Activated CD4-positive, alpha-beta T cell treated with anti-CD3 and anti-CD28 coated beads, Interleukin-2, amount 50 U/mL, for 16 hours (primary cell): ENCODE measurements around the gene URI1.

Experiments
- DNase-seq: peaks from one replicate; pipeline ENCODE4 v3.0.0-alpha.2; 2020

The URI1 gene

GRCh38 chr19:30061223-30062064 is 119.4 kb downstream of the URI1 start:
- no peak for DNase-seq

- DNase-seq: no peak
These were observed 120.2 kb downstream of the URI1 start for GRCh38 chr19:30062065-30062906.

GRCh38 chr19:30062907-30063649 is 121.0 kb downstream of the URI1 start:
- no peak for DNase-seq

- DNase-seq: no peak
These were observed 121.8 kb downstream of the URI1 start for GRCh38 chr19:30063650-30064347.

- no peak for DNase-seq
These were observed 122.3 kb downstream of the URI1 start for GRCh38 chr19:30064348-30064699.

GRCh38 chr19:30064771-30065494 is 122.9 kb downstream of the URI1 start:
- no peak for DNase-seq

GRCh38 chr19:30065680-30066606 is 123.9 kb downstream of the URI1 start:
- no peak for DNase-seq
